GM13977 (cell line): ENCODE results near the gene CPB1.

Experiments used
- DNase-seq: peaks from one replicate; pipeline ENCODE4 v3.0.0; 2012; ENCODE audit warnings: low spot score
- CTCF ChIP-seq: IDR thresholded peaks from 2 replicates; pipeline ENCODE4 v1.5.1; 2012; ENCODE audit warnings: mild to moderate bottlenecking, control low read depth; ENCODE audit not compliant: insufficient read depth; ENCODE audit errors: extremely low read depth, missing control alignments
- in situ Hi-C: fragments of 300-500 bp; cut with MboI; formaldehyde crosslinking; loops from one replicate; pipeline ENCODE4 v1.12.0; 2022; ENCODE audit warnings: low sequenced_read_pairs, low pct_unique_long_range_greater_than_20kb, mixed read lengths, inconsistent platforms; ENCODE audit not compliant: unreplicated experiment

CPB1 gene

DNA sequence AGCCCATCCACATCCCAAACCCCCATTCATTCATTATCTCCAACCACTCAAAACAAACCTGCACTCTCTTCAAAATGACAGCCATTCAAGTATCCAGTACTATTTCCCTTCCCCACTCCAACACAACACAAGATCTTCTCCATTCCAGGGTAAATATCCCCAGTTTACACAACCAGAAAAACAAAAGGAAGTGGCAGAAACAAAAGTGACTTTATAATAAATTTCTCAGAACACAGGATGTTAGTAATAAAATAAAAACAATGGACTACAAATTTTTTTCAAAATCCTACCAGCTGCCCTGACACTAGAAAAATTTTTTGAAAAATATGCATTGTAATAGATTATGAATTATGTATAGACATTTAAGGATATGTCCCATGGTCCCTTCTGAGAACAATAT, 51.6 kb downstream of the CPB1 start:
- DNase-seq: no peak
- TF ChIP-seq CTCF: no peak
- in situ Hi-C loops: no loop called here

- peak; percentile 12 for DNase-seq
- peak; percentile 24 for TF ChIP-seq CTCF
- in situ Hi-C loops: no loop called here
These were observed 53.1 kb downstream of the CPB1 start for GRCh38 chr3:148880681-148881080.

DNA sequence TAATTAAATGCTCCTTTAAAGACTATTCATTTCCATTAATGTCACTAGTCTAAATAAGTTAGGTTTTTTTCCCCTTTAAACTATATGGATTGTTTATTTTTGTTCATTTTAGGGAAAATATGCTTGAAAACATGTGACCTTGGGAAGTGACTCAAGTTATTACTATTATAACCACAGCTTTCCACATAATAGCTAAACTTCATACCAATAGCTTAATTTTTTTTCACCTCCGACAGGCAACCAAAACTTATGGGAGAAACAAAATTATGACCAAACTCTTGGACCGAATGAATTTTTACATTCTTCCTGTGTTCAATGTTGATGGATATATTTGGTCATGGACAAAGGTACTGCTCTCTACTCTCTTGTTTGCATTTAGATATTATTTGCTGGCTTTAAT, 53.7 kb downstream of the CPB1 start:
- no peak for DNase-seq
- in situ Hi-C loops: no loop called here
- TF ChIP-seq CTCF: no peak

GRCh38 chr3:148882288-148882687, 54.7 kb downstream of the CPB1 start:
- in situ Hi-C loops: no loop called here
- TF ChIP-seq CTCF: no peak
- no peak for DNase-seq

GRCh38 chr3:148883163-148883562, 55.6 kb downstream of the CPB1 start:
- no peak for TF ChIP-seq CTCF
- no peak for DNase-seq
- in situ Hi-C loops: no loop called here

- no peak for TF ChIP-seq CTCF
- DNase-seq: no peak
- in situ Hi-C loops: no loop called here
These were observed 56.6 kb downstream of the CPB1 start for GRCh38 chr3:148884261-148884660.

- TF ChIP-seq CTCF: no peak
- no peak for DNase-seq
- in situ Hi-C loops: no loop called here
These were observed 62.2 kb downstream of the CPB1 start for GRCh38 chr3:148889828-148890227.
